ENCODE measurements around the gene DDIT3.

DDIT3 gene

DNA sequence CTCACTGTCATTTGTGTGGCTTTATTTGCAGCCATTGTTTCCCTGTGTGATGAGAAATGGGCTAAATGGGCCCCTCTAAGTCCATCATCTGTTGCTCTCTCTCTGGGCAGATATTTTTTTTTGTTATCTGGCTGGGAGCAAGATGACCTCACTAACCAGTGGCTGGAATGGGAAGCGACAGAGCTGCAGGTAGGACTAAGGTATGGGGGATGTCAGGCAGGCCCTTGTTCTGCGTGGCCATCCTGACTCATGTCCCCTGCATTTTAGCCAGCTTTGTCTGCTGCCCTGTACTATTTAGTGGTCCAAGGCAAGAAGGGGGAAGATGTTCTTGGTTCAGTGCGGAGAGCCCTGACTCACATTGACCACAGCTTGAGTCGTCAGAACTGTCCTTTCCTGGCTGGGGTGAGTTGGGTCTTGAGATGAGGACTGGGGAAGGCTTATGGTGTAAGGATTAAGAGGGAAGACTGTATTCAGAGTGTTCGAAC, 31.1 kb downstream of the DDIT3 start:
- TF ChIP-seq SIN3A (IDR thresholded peaks at IDR 0.05; ENCODE audit: borderline replicate concordance, insufficient read depth, low read length) (no peak), FOXP2 (optimal IDR thresholded peaks at IDR 0.05; ENCODE audit: borderline replicate concordance, extremely low read depth, extremely low read length, insufficient read depth) (no peak), POLR2AphosphoS5 (IDR thresholded peaks at IDR 0.05; ENCODE audit: low read depth, low read length) (no peak), TAF1 (IDR thresholded peaks at IDR 0.05; ENCODE audit: borderline replicate concordance, insufficient read depth, low read length) (no peak)
- TF ChIP-seq, protein P1, sequence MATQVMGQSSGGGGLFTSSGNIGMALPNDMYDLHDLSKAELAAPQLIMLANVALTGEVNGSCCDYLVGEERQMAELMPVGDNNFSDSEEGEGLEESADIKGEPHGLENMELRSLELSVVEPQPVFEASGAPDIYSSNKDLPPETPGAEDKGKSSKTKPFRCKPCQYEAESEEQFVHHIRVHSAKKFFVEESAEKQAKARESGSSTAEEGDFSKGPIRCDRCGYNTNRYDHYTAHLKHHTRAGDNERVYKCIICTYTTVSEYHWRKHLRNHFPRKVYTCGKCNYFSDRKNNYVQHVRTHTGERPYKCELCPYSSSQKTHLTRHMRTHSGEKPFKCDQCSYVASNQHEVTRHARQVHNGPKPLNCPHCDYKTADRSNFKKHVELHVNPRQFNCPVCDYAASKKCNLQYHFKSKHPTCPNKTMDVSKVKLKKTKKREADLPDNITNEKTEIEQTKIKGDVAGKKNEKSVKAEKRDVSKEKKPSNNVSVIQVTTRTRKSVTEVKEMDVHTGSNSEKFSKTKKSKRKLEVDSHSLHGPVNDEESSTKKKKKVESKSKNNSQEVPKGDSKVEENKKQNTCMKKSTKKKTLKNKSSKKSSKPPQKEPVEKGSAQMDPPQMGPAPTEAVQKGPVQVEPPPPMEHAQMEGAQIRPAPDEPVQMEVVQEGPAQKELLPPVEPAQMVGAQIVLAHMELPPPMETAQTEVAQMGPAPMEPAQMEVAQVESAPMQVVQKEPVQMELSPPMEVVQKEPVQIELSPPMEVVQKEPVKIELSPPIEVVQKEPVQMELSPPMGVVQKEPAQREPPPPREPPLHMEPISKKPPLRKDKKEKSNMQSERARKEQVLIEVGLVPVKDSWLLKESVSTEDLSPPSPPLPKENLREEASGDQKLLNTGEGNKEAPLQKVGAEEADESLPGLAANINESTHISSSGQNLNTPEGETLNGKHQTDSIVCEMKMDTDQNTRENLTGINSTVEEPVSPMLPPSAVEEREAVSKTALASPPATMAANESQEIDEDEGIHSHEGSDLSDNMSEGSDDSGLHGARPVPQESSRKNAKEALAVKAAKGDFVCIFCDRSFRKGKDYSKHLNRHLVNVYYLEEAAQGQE (IDR thresholded peaks at IDR 0.05; ENCODE audit: insufficient read depth in 1 of 2, low read depth in 2 of 2, low read length in 2 of 2), result no peak

DNA sequence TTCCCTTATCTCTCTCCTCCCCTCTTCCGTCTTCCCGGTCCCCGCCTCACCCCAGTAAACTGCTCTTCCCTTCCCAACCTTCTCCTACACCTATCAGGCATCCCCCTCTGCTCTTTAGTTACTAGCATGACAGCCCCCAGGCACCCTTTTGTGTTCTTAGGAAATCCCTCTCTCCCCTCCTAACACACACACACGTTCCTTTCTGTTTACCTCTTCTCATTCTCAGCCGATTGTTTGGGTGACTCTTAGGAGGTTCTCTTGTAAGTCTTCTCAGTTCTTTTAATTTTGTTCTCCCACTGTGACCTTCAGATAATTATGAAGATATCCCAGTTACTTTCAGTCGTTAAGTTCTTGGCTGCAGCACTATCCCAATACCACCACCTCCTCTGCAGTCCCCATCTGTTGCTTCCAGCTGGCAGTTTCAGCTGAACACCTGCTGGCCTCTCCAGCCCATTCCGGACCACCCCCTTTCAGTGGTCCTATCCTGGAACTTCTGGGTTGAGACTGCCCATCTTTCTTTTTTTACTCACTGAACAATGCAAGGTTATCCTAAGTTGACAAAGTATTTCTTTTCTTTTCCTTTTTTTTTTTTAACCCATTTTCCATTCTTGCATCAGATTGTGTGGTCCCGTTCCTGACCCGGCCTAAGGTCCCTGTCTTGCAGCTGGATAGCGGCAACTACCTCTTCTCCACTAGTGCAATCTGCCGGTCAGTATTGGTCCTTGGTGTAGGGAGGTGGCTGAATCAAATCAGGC, 31.7 kb downstream of the DDIT3 start:
- no peak for TF ChIP-seq FOXP2 (optimal IDR thresholded peaks at IDR 0.05; ENCODE audit: borderline replicate concordance, extremely low read depth, extremely low read length, insufficient read depth)
- TF ChIP-seq, protein P1 (IDR thresholded peaks at IDR 0.05; ENCODE audit: insufficient read depth in 1 of 2, low read depth in 2 of 2, low read length in 2 of 2), result no peak
- TF ChIP-seq TAF1 (IDR thresholded peaks at IDR 0.05; ENCODE audit: borderline replicate concordance, insufficient read depth, low read length), result no peak
- no peak for TF ChIP-seq POLR2AphosphoS5 (IDR thresholded peaks at IDR 0.05; ENCODE audit: low read depth, low read length)
- no peak for TF ChIP-seq SIN3A (IDR thresholded peaks at IDR 0.05; ENCODE audit: borderline replicate concordance, insufficient read depth, low read length)

DNA sequence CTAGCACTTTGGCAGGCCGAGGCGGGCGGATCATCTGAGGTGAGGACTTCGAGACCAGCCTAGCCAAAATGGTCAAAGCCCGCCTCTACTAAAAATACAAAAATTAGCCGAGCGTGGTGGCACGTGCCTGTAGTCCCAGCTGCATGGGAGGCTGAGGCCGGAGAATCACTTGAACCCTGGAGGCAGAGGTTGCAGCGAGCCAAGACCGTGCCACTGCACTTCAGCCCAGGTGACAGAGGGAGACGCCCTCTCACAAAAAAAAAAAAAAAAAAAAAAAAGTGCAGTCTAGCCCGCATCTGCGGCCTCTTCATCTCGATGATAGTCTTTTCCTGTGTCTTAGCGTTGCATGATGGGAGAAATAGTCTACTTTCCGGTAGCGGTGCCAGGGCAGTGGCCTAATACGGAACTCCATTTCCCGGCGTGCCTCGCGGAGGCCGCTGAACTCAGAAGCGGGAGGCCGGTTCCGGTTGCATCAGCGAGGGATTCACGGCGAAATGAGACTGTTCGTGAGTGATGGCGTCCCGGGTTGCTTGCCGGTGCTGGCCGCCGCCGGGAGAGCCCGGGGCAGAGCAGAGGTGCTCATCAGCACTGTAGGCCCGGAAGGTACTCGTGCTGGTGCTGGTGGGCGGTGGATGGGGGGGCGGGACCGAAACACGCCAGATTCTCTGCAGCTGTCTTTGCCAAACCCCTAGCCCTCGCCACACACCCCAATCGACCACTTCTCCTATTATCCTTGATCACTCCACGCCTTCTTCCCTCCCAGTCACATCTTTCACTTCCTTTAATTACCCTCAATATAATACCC, 32.5 kb downstream of the DDIT3 start, which contains the start of gene MARS1:
TSS of gene MARS1 (plus strand) at position 472 of the 805 bp plus-strand sequence. CDS start at position 495, 23 bp downstream.
- peak; percentile 76; the same call in 1 of the 2 replicates for TF ChIP-seq TAF1 (IDR thresholded peaks at IDR 0.05; ENCODE audit: borderline replicate concordance, insufficient read depth, low read length)
- TF ChIP-seq, protein P1 (IDR thresholded peaks at IDR 0.05; ENCODE audit: insufficient read depth in 1 of 2, low read depth in 2 of 2, low read length in 2 of 2), result no peak
- TF ChIP-seq SIN3A (IDR thresholded peaks at IDR 0.05; ENCODE audit: borderline replicate concordance, insufficient read depth, low read length), result 0 out of 2 replicates have a peak, but pooled peaks have one; percentile 15
- TF ChIP-seq POLR2AphosphoS5 (IDR thresholded peaks at IDR 0.05; ENCODE audit: low read depth, low read length), result peak; percentile 91
- peak; percentile 57 for TF ChIP-seq FOXP2 (optimal IDR thresholded peaks at IDR 0.05; ENCODE audit: borderline replicate concordance, extremely low read depth, extremely low read length, insufficient read depth)

DNA sequence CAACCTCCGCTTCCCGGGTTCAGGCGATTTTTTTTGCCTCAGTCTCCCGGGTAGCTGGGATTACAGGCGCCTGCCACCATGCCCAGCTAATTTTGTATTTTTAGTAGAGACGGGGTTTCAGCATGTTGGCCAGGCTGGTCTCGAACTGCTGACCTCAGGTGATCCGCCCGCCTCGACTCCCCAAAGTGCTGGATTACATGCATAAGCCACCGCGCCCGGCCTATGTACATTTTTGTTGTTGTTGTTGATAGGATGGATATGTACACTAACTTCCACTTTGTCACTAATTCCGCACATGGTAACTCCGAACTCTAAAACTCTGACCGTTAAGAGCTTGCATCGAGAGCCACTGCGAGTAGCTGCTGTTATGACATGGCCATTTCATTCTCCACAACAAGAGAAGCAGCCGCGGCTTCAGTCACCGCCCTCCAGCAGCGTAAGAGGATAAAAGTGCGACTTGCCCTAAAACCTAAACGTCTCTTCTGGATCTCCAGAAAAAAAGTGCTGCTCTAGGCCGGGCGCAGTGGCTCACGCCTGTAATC, 33.2 kb downstream of the DDIT3 start:
- TF ChIP-seq, protein P1 (IDR thresholded peaks at IDR 0.05; ENCODE audit: insufficient read depth in 1 of 2, low read depth in 2 of 2, low read length in 2 of 2), result no peak
- TF ChIP-seq POLR2AphosphoS5 (IDR thresholded peaks at IDR 0.05; ENCODE audit: low read depth, low read length) (no peak), TAF1 (IDR thresholded peaks at IDR 0.05; ENCODE audit: borderline replicate concordance, insufficient read depth, low read length) (no peak), SIN3A (IDR thresholded peaks at IDR 0.05; ENCODE audit: borderline replicate concordance, insufficient read depth, low read length) (no peak), FOXP2 (optimal IDR thresholded peaks at IDR 0.05; ENCODE audit: borderline replicate concordance, extremely low read depth, extremely low read length, insufficient read depth) (no peak)

Measured in PFSK-1 (cell line).